ENCODE measurements around the gene CRMP1. TPM values are rescaled to one million over a fixed set of nuclear protein-coding genes. Genes with fewer than 3 reads are reported as not detected.
A peak's percentile ranks its signal among the peaks of the same experiment; 100 is the strongest.

Gene CRMP1
- total RNA-seq, 1 donor from 2014 or later, result 15.7 TPM

- DNase-seq (ENCODE audit: low spot score in 2 of 2, unreplicated experiment in 2 of 2), result no peak
- Mint-ChIP-seq H3K27ac (no peak overlapping the region), H3K4me3 (no peak overlapping the region), H3K36me3 (peaks cover 47% of the 10 kb centered on the region), H3K27me3 (ENCODE audit: low read depth) (no peaks in the 10 kb centered on the region), H3K4me1 (no peaks in the 10 kb centered on the region), H3K9me3 (no peaks in the 10 kb centered on the region)
- TF ChIP-seq CTCF (IDR thresholded peaks at IDR 0.05; ENCODE audit: unreplicated experiment), result no peak
Measured at GRCh38 chr4:5801696-5802095, 91.2 kb downstream of the CRMP1 start.

GRCh38 chr4:5800496-5800895, 92.4 kb downstream of the CRMP1 start:
- Mint-ChIP-seq H3K4me3 (no peak overlapping the region), H3K27me3 (ENCODE audit: low read depth) (no peaks in the 10 kb centered on the region), H3K9me3 (peaks cover 5% of the 10 kb centered on the region), H3K4me1 (no peaks in the 10 kb centered on the region), H3K36me3 (peaks cover 45% of the 10 kb centered on the region), H3K27ac (no peak overlapping the region)
- no peak for DNase-seq (ENCODE audit: low spot score in 2 of 2, unreplicated experiment in 2 of 2)
- no peak for TF ChIP-seq CTCF (IDR thresholded peaks at IDR 0.05; ENCODE audit: unreplicated experiment)

- no peak for DNase-seq (ENCODE audit: low spot score in 2 of 2, unreplicated experiment in 2 of 2)
- H3K27me3 Mint-ChIP-seq (ENCODE audit: low read depth), result no peaks in the 10 kb centered on the region
- H3K9me3 Mint-ChIP-seq, result peaks cover 5% of the 10 kb centered on the region
Measured at GRCh38 chr4:5799406-5799805, 93.5 kb downstream of the CRMP1 start.

GRCh38 chr4:5798946-5799345, 93.9 kb downstream of the CRMP1 start:
- H3K36me3 Mint-ChIP-seq, result peaks cover 49% of the 10 kb centered on the region

More at GRCh38 chr4:5799406-5799805, 93.5 kb downstream of the CRMP1 start:
- Mint-ChIP-seq H3K27ac (no peak overlapping the region), H3K36me3 (peaks cover 49% of the 10 kb centered on the region), H3K4me1 (no peaks in the 10 kb centered on the region), H3K4me3 (no peak overlapping the region)
- TF ChIP-seq CTCF (IDR thresholded peaks at IDR 0.05; ENCODE audit: unreplicated experiment), result no peak

GRCh38 chr4:5798462-5798861, 94.4 kb downstream of the CRMP1 start:
- Mint-ChIP-seq H3K27ac (no peak overlapping the region), H3K4me1 (no peaks in the 10 kb centered on the region), H3K4me3 (no peak overlapping the region), H3K36me3 (peaks cover 47% of the 10 kb centered on the region), H3K27me3 (ENCODE audit: low read depth) (no peaks in the 10 kb centered on the region), H3K9me3 (peaks cover 5% of the 10 kb centered on the region)
- DNase-seq (ENCODE audit: low spot score in 2 of 2, unreplicated experiment in 2 of 2), result peak in 1 of 2 experiments; percentile 29
- no peak for TF ChIP-seq CTCF (IDR thresholded peaks at IDR 0.05; ENCODE audit: unreplicated experiment)

More at GRCh38 chr4:5798946-5799345, 93.9 kb downstream of the CRMP1 start:
- DNase-seq (ENCODE audit: low spot score in 2 of 2, unreplicated experiment in 2 of 2), result no peak
- Mint-ChIP-seq H3K4me1 (no peaks in the 10 kb centered on the region), H3K9me3 (peaks cover 5% of the 10 kb centered on the region), H3K4me3 (no peak overlapping the region), H3K27ac (no peak overlapping the region), H3K27me3 (ENCODE audit: low read depth) (no peaks in the 10 kb centered on the region)
- TF ChIP-seq CTCF (IDR thresholded peaks at IDR 0.05; ENCODE audit: unreplicated experiment), result no peak

GRCh38 chr4:5797866-5798265, 95.0 kb downstream of the CRMP1 start:
- TF ChIP-seq CTCF (IDR thresholded peaks at IDR 0.05; ENCODE audit: unreplicated experiment), result no peak
- Mint-ChIP-seq H3K27me3 (ENCODE audit: low read depth) (no peaks in the 10 kb centered on the region), H3K27ac (no peak overlapping the region), H3K9me3 (peaks cover 5% of the 10 kb centered on the region), H3K4me1 (no peaks in the 10 kb centered on the region), H3K4me3 (no peak overlapping the region), H3K36me3 (peaks cover 41% of the 10 kb centered on the region)
- DNase-seq (ENCODE audit: low spot score in 2 of 2, unreplicated experiment in 2 of 2), result peak in 1 of 2 experiments; percentile 24
